GM20000 (cell line): Measurements from ENCODE around the gene TSPAN5.

ENCODE experiments used
- DNase-seq: peaks from one replicate; pipeline ENCODE4 v3.0.0; 2012; ENCODE audit warnings: low spot score
- CTCF ChIP-seq: IDR thresholded peaks from 2 replicates; pipeline ENCODE4 v1.5.1; 2012; ENCODE audit warnings: mild to moderate bottlenecking, control low read depth; ENCODE audit errors: extremely low read depth, missing control alignments

The TSPAN5 gene

DNA sequence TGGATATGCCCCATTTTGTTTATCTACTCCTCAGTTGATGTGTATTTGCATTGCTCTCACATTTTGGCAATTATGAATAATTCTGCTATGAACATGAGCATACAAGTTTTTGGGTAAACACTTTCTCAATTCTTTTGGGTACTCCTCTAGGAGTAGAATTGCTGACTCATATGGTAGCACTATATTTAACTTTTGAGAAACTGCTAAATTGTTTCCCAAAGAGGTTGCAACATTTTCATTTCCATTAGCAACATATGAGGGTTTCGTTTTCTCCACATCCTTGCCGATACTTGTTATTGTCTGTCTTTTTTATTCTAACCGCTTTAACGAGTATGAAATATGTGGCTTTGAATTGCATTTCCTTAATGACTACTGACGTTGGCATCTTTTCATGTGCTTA lies 185.4 kb downstream of the TSPAN5 start:
- no peak for DNase-seq
- TF ChIP-seq CTCF: no peak

GRCh38 chr4:98470831-98471230 lies 187.6 kb downstream of the TSPAN5 start:
- no peak for DNase-seq
- no peak for TF ChIP-seq CTCF

DNA sequence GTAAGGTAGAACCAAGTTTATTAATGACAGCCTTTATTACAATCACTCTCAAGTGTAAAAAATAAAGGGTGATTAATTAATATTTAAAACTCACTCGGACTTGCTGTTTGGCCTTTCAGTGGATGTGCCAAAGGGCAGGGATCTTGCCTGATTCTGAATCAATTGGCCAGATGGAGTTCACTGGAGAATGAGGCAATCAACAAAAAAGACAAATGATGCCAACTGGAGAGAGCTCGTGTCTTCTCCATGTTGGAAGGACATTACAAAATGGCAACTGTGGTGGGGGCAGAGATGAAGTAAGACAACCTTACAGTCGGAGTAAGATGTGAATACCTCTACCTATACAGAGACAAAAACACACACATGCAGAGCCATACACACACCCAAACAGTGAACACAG lies 188.0 kb downstream of the TSPAN5 start:
- TF ChIP-seq CTCF: no peak
- DNase-seq: no peak

DNA sequence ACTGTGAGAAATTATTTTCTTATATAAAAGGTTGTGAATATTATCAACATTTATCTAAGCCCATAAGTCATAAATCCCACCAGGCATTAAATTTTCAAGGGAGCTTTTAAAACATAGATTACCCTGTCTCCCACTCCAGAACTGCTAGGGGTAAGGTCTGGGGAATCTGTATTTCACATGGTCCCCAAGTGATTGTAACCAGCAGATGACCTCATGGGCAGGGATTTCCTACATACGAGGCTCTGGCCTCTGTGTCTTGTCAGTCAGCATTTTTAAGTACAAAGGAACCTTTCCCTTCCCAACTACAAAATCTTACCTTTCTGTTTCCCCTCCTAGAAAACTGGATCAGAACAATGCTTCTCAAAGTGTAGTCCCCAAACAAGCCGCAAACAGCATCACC lies 188.6 kb downstream of the TSPAN5 start:
- no peak for TF ChIP-seq CTCF
- DNase-seq: no peak

DNA sequence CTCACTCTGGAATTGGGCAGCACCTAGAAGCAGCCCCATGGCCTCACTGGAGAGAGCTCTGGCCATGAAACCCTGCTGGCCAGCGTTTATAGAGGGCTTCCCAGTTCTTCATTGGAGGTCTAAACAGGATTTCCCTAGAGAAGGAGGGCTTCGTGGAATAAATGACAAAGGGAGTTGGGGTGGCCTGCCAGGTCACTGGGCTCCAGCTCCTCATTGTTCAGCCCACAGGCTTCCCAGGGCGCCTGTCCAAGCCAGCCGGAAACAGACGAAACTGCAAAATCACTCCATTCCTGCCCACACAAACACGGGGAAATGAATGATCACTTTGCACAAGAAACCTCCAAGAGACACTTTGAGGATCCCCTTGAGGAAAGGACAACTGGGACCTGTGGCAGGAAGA lies 189.7 kb downstream of the TSPAN5 start:
- no peak for TF ChIP-seq CTCF
- no peak for DNase-seq

DNA sequence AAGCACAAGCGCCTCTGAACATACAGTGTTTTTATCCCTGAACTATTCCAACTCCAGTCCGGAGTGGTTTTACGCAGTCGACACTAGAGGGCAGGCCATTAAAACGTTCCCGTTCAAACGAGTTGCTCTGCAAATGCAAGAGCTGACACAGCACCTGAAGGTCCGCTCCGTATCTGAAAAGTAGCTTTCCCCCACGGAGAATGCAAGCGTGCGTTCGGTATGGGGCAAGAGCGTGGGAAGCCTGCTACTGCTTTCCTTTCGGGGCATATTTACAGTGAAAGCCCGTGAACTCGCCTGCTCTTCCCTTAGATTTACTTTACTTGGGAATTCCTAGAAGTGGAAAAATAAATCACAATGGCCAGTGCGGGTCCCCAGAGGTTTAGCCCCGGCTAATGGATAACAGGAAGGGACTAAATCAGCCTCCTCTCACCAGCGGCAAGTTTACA lies 190.8 kb downstream of the TSPAN5 start:
- peak; percentile 72 for DNase-seq
- peak; percentile 82 for TF ChIP-seq CTCF

DNA sequence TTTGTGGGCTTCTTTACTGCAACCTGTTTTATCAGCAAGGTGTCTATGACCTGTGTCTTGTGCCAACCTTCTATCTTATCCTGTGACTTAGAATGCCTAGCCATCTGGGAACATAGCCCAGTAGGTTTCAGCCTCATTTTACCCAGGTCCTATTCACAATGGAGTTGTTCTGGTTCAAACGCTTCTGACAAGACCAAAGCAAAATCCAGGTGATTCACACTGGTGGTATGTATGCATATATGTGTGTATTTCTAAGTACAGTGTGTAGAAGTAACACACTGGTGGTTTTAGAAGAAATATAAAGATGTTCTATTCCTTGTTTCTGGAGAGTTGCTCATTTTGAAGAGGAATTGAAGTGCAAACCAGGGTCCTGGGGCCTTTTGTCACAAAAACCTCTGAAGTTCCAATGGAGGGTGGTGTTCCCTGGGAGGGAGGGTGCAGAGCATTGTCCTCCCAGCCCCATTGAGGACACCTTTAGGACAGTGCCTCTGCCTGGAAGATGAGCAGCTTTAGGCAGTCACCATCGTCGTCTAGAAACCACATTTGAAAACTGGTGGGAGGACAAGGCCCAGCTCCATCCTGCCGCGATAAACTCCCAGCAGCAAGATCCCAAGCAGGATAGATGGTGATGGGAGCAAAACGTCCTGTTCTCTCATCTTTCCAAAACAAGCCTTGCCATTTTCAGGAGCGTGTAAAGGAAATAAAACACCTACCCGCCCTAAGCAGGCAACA lies 191.4 kb downstream of the TSPAN5 start:
- no peak for DNase-seq
- TF ChIP-seq CTCF: no peak
